ENCODE results near the gene DAAM2.
A peak's percentile ranks its signal among the peaks of the same experiment; 100 is the strongest.

Gene DAAM2

GRCh38 chr6:39844866-39845265 is 52.7 kb downstream of the DAAM2 start:
- DNase-seq (ENCODE audit: low read depth, low spot score) = no peak

- DNase-seq (ENCODE audit: low read depth, low spot score) = no peak
Observed at GRCh38 chr6:39847221-39847620, 55.0 kb downstream of the DAAM2 start.

- no peak for DNase-seq (ENCODE audit: low read depth, low spot score)
Observed at GRCh38 chr6:39848171-39848570, 56.0 kb downstream of the DAAM2 start.

- no peak for DNase-seq (ENCODE audit: low read depth, low spot score)
Observed at GRCh38 chr6:39849228-39849627, 57.1 kb downstream of the DAAM2 start.

GRCh38 chr6:39849764-39850163 is 57.6 kb downstream of the DAAM2 start:
- DNase-seq (ENCODE audit: low read depth, low spot score) = peak; percentile 31

GRCh38 chr6:39850736-39851297 is 58.6 kb downstream of the DAAM2 start:
- DNase-seq (ENCODE audit: low read depth, low spot score) = no peak

- DNase-seq (ENCODE audit: low read depth, low spot score) = no peak
Observed at GRCh38 chr6:39851331-39851730, 59.2 kb downstream of the DAAM2 start.

- DNase-seq (ENCODE audit: low read depth, low spot score) = peak; percentile 28
Observed at GRCh38 chr6:39852324-39852723, 60.1 kb downstream of the DAAM2 start.

- DNase-seq (ENCODE audit: low read depth, low spot score) = no peak
Observed at GRCh38 chr6:39853604-39854003, 61.4 kb downstream of the DAAM2 start.

- no peak for DNase-seq (ENCODE audit: low read depth, low spot score)
Observed at GRCh38 chr6:39855356-39855995, 63.3 kb downstream of the DAAM2 start.

GRCh38 chr6:39859025-39859424 is 66.8 kb downstream of the DAAM2 start:
- DNase-seq (ENCODE audit: low read depth, low spot score) = no peak

GRCh38 chr6:39861663-39862062 is 69.5 kb downstream of the DAAM2 start:
- DNase-seq (ENCODE audit: low read depth, low spot score) = peak; percentile 39

GRCh38 chr6:39865011-39865888 is 73.1 kb downstream of the DAAM2 start:
- DNase-seq (ENCODE audit: low read depth, low spot score) = peak; percentile 79

GRCh38 chr6:39867592-39867991 is 75.4 kb downstream of the DAAM2 start:
- no peak for DNase-seq (ENCODE audit: low read depth, low spot score)

- DNase-seq (ENCODE audit: low read depth, low spot score) = no peak
Observed at GRCh38 chr6:39870950-39871349, 78.8 kb downstream of the DAAM2 start.

- no peak for DNase-seq (ENCODE audit: low read depth, low spot score)
Observed at GRCh38 chr6:39873439-39873838, 81.3 kb downstream of the DAAM2 start.

GRCh38 chr6:39876111-39876510 is 83.9 kb downstream of the DAAM2 start:
- no peak for DNase-seq (ENCODE audit: low read depth, low spot score)

GRCh38 chr6:39876826-39877225 is 84.7 kb downstream of the DAAM2 start:
- DNase-seq (ENCODE audit: low read depth, low spot score) = no peak

- no peak for DNase-seq (ENCODE audit: low read depth, low spot score)
Observed at GRCh38 chr6:39879535-39879934, 87.4 kb downstream of the DAAM2 start.

- DNase-seq (ENCODE audit: low read depth, low spot score) = no peak
Observed at GRCh38 chr6:39880594-39880993, 88.4 kb downstream of the DAAM2 start.

GRCh38 chr6:39881851-39882530 is 89.8 kb downstream of the DAAM2 start:
- no peak for DNase-seq (ENCODE audit: low read depth, low spot score)

GRCh38 chr6:39882531-39882899 is 90.3 kb downstream of the DAAM2 start:
- DNase-seq (ENCODE audit: low read depth, low spot score) = peak; percentile 54
